Measurements from ENCODE around the gene FSIP1. TPM values are rescaled to one million over a fixed set of nuclear protein-coding genes. Genes with fewer than 3 reads are reported as not detected.
A peak's percentile ranks its signal among the peaks of the same experiment; 100 is the strongest.

The FSIP1 gene
- polyA plus RNA-seq, 2 of the 4 experiments (the other 2 are of a cell fraction): 0.71 to 0.93 TPM

- ChIA-PET CTCF (no interaction called here), POLR2A (no interaction called here)
- WGBS (ENCODE audit: missing lambda C conversion rate): 36% methylated on average over 2 of the region's 2 CpGs
- Histone ChIP-seq H3K4me3 (no peak overlapping the region), H3K27ac (no peak overlapping the region), H3K4me1 (no peaks in the 10 kb centered on the region), H3K4me2 (no peak overlapping the region), H3K9me3 (no peaks in the 10 kb centered on the region)
- FAIRE-seq (no peak), ATAC-seq (no peak), DNase-seq (ENCODE audit: low read depth in 1 of 2, low spot score in 1 of 2) (no peak)
- TF ChIP-seq JUN (IDR thresholded peaks at IDR 0.05): no peak
Observed at GRCh38 chr15:39710681-39711080, 72.0 kb downstream of the FSIP1 start.

GRCh38 chr15:39709941-39710340, 72.7 kb downstream of the FSIP1 start:
- no peak for DNase-seq (ENCODE audit: low read depth in 1 of 2, low spot score in 1 of 2)
- H3K27ac ChIP-seq: no peak overlapping the region
- no peak for FAIRE-seq
- no peak overlapping the region for H3K4me2 ChIP-seq
- ChIA-PET POLR2A (no interaction called here), CTCF (interaction anchor here (0.7 kb wide), 1 partner anchor 850 kb away, joined by 3 read pairs; no protein-coding TSS in a partner anchor)
- no peak for ATAC-seq
- H3K4me3 ChIP-seq: no peak overlapping the region
- no peak for TF ChIP-seq HEYL (CRISPR knock-in tag; IDR thresholded peaks at IDR 0.05)
- TF ChIP-seq POLR2A (IDR thresholded peaks at IDR 0.05; ENCODE audit: low read length): no peak
- no peak for TF ChIP-seq FOSB (CRISPR knock-in tag; IDR thresholded peaks at IDR 0.05)
- TF ChIP-seq HOXA7 (CRISPR knock-in tag; IDR thresholded peaks at IDR 0.05): no peak
- no peak for TF ChIP-seq BHLHE40 (IDR thresholded peaks at IDR 0.05; ENCODE audit: low read depth, low read length)
- TF ChIP-seq FOXS1 (CRISPR knock-in tag; IDR thresholded peaks at IDR 0.05): no peak
- no peak for TF ChIP-seq CEBPB (IDR thresholded peaks at IDR 0.05)
- no peak for TF ChIP-seq PHF8 (IDR thresholded peaks at IDR 0.05; ENCODE audit: borderline replicate concordance, low read depth)
- TF ChIP-seq EP300 (IDR thresholded peaks at IDR 0.05): no peak
- TF ChIP-seq NFE2L2 (conservative IDR thresholded peaks at IDR 0.05; ENCODE audit: low read length): no peak
- TF ChIP-seq MYC (IDR thresholded peaks at IDR 0.05; ENCODE audit: borderline replicate concordance, low read length): no peak
- TF ChIP-seq CTCF (IDR thresholded peaks at IDR 0.05): no peak
- H3K4me1 ChIP-seq: no peaks in the 10 kb centered on the region
- 86% methylated on average over 4 of the region's 4 CpGs for WGBS (ENCODE audit: missing lambda C conversion rate)
- no peaks in the 10 kb centered on the region for H3K9me3 ChIP-seq

GRCh38 chr15:39706206-39706605, 76.4 kb downstream of the FSIP1 start:
- Histone ChIP-seq H3K27ac (no peak overlapping the region), H3K4me1 (no peaks in the 10 kb centered on the region), H3K4me2 (no peak overlapping the region), H3K9me3 (no peaks in the 10 kb centered on the region), H3K4me3 (no peak overlapping the region)
- TF ChIP-seq MAX (IDR thresholded peaks at IDR 0.05) (no peak), MAFK (IDR thresholded peaks at IDR 0.05; ENCODE audit: partially characterized antibody) (peak; percentile 30), CTCF (IDR thresholded peaks at IDR 0.05) (no peak)
- ATAC-seq (no peak), FAIRE-seq (no peak), DNase-seq (ENCODE audit: low read depth in 1 of 2, low spot score in 1 of 2) (no peak)
- CTCF ChIA-PET: interaction anchor here (0.7 to 1.8 kb wide), 2 partner anchors 51 to 985 kb away, joined by 3 to 8 read pairs; no protein-coding TSS in a partner anchor
- 76% methylated on average over 2 of the region's 2 CpGs for WGBS (ENCODE audit: missing lambda C conversion rate)
- POLR2A ChIA-PET: no interaction called here

GRCh38 chr15:39704689-39705088, 78.0 kb downstream of the FSIP1 start:
- ChIA-PET CTCF (no interaction called here), POLR2A (no interaction called here)
- Histone ChIP-seq H3K4me2 (no peak overlapping the region), H3K27ac (no peak overlapping the region), H3K4me3 (no peak overlapping the region), H3K9me3 (no peaks in the 10 kb centered on the region), H3K4me1 (no peaks in the 10 kb centered on the region)
- FAIRE-seq (no peak), DNase-seq (ENCODE audit: low read depth in 1 of 2, low spot score in 1 of 2) (peak in 1 of 2 experiments; percentile 29), ATAC-seq (no peak)
- WGBS (ENCODE audit: missing lambda C conversion rate): 46% methylated on average over 1 of the region's 1 CpG
- TF ChIP-seq POLR2AphosphoS2 (conservative IDR thresholded peaks at IDR 0.05; ENCODE audit: low read length) (no peak), NFE2L2 (conservative IDR thresholded peaks at IDR 0.05; ENCODE audit: low read length) (no peak), HOXB5 (CRISPR knock-in tag; IDR thresholded peaks at IDR 0.05) (no peak), BCL3 (IDR thresholded peaks at IDR 0.05) (no peak), BHLHE40 (IDR thresholded peaks at IDR 0.05; ENCODE audit: low read depth, low read length) (no peak), JUNB (IDR thresholded peaks at IDR 0.05) (no peak), CBX8 (IDR thresholded peaks at IDR 0.05) (no peak), HOXB13 (CRISPR knock-in tag; IDR thresholded peaks at IDR 0.05; ENCODE audit: low read depth) (no peak)
